ENCODE data around the gene SATB2.

Gene SATB2

DNA sequence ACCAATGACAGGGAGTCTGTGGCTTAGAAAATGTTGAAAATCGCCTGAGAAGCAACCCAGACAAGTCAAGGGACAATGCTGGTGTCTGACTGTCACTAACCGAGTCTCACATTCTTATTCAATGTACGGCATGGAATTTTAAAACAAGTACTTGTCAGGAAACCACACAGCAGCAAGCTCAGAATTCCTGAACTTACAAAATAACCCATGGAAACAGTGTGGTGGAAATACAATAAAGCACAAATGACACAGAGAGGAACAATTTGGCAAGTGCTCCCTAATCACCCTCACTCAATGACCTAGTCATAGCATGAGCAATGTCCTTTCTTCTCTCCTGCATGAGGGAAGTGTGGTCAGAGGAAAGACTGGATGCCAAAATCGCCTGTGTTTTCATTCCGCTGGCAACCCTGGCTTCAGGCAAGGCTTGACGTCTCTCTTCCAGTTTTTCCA, 154.0 kb downstream of the SATB2 start:
- Histone ChIP-seq H3K9ac (ENCODE audit: low read length in 2 of 2) (no peak overlapping the region), H3K9me3 (ENCODE audit: control insufficient read depth in 2 of 2, low read length in 2 of 2) (no peaks in the 10 kb centered on the region), H3K4me1 (ENCODE audit: control insufficient read depth, insufficient read depth, low read length) (no peaks in the 10 kb centered on the region), H3K27me3 (ENCODE audit: control insufficient read depth in 1 of 2, insufficient read depth in 2 of 2, low read length in 2 of 2) (no peaks in the 10 kb centered on the region), H3K4me3 (ENCODE audit: low read length in 2 of 2) (no peak overlapping the region), H3K27ac (ENCODE audit: low read length) (no peak overlapping the region), H3K36me3 (ENCODE audit: control insufficient read depth in 2 of 2, insufficient read depth in 2 of 2, low read length in 2 of 2) (peaks cover 0 to 3% of the 10 kb centered on the region in 2 donors)

DNA sequence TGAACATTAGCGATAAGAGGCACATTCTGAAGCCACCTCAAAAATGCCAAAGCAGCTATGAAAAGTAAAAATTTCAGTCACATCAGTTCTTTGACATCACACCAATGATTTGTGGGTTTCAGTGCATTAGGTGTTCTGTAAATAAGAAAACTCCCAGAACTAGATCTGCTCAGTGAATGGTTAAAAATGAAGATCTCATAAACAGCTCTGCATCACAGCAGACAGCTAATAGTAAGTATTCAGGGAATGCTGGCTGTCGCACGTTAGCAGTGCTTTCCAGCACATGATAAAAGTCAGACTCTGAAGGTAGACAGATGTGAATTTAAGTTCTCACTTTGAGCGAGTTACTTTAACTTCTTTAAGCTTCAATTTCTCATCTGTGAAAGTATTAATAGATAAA, 154.9 kb downstream of the SATB2 start:
- H3K9me3 ChIP-seq (ENCODE audit: control insufficient read depth in 2 of 2, low read length in 2 of 2): no peaks in the 10 kb centered on the region
- no peak overlapping the region for H3K4me3 ChIP-seq (ENCODE audit: low read length in 2 of 2)
- H3K4me1 ChIP-seq (ENCODE audit: control insufficient read depth, insufficient read depth, low read length): no peaks in the 10 kb centered on the region
- no peak overlapping the region for H3K9ac ChIP-seq (ENCODE audit: low read length in 2 of 2)
- H3K27ac ChIP-seq (ENCODE audit: low read length): no peak overlapping the region
- H3K36me3 ChIP-seq (ENCODE audit: control insufficient read depth in 2 of 2, insufficient read depth in 2 of 2, low read length in 2 of 2): no peaks in the 10 kb centered on the region
- no peaks in the 10 kb centered on the region for H3K27me3 ChIP-seq (ENCODE audit: control insufficient read depth in 1 of 2, insufficient read depth in 2 of 2, low read length in 2 of 2)

DNA sequence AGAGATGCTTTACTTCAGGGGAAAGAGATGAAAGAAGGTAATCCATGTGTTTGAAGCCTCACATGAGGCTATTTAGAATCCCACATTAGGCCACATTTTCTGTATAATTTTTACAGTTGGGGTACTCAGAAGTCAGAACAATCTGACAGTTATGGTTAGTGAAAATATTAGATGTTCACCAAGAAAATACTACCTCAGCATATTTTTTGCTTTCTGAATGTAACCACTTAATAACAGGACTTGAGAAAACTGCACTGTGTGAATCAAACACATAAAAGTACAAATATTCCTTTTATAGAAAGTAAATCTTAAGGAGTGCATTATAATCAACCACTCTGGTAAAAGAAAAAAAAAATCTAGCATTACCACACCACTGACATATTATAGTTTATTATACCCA, 169.3 kb downstream of the SATB2 start:
- H3K4me3 ChIP-seq (ENCODE audit: low read length in 2 of 2): no peak overlapping the region
- H3K9me3 ChIP-seq (ENCODE audit: control insufficient read depth in 2 of 2, low read length in 2 of 2): no peaks in the 10 kb centered on the region
- H3K9ac ChIP-seq (ENCODE audit: low read length in 2 of 2): no peak overlapping the region
- no peaks in the 10 kb centered on the region for H3K4me1 ChIP-seq (ENCODE audit: control insufficient read depth, insufficient read depth, low read length)
- no peaks in the 10 kb centered on the region for H3K36me3 ChIP-seq (ENCODE audit: control insufficient read depth in 2 of 2, insufficient read depth in 2 of 2, low read length in 2 of 2)
- H3K27me3 ChIP-seq (ENCODE audit: control insufficient read depth in 1 of 2, insufficient read depth in 2 of 2, low read length in 2 of 2): no peaks in the 10 kb centered on the region
- H3K27ac ChIP-seq (ENCODE audit: low read length): no peak overlapping the region

DNA sequence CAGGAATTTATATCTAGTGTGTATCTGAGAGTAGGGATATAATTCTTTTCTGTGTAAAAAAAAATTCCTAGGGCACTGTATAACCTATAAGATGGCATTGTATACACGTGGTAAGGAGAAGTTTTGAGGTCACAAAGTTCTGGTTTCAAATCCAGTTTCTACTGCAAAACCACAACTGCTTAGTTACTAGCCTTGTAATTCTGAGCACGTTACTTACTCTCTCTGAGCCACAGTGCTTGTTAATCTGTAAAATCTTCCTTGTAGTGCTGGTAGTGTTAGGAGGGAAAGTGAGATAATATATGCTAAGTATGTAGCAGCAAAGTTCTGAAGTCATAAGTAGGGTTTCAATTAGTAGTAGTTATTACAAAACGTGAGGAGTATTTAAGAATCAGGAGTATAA, 175.4 kb downstream of the SATB2 start:
- H3K36me3 ChIP-seq (ENCODE audit: control insufficient read depth in 2 of 2, insufficient read depth in 2 of 2, low read length in 2 of 2): no peaks in the 10 kb centered on the region
- H3K9ac ChIP-seq (ENCODE audit: low read length in 2 of 2): no peak overlapping the region
- H3K27ac ChIP-seq (ENCODE audit: low read length): no peak overlapping the region
- no peak overlapping the region for H3K4me3 ChIP-seq (ENCODE audit: low read length in 2 of 2)
- no peaks in the 10 kb centered on the region for H3K9me3 ChIP-seq (ENCODE audit: control insufficient read depth in 2 of 2, low read length in 2 of 2)
- H3K27me3 ChIP-seq (ENCODE audit: control insufficient read depth in 1 of 2, insufficient read depth in 2 of 2, low read length in 2 of 2): no peaks in the 10 kb centered on the region
- H3K4me1 ChIP-seq (ENCODE audit: control insufficient read depth, insufficient read depth, low read length): no peaks in the 10 kb centered on the region

DNA sequence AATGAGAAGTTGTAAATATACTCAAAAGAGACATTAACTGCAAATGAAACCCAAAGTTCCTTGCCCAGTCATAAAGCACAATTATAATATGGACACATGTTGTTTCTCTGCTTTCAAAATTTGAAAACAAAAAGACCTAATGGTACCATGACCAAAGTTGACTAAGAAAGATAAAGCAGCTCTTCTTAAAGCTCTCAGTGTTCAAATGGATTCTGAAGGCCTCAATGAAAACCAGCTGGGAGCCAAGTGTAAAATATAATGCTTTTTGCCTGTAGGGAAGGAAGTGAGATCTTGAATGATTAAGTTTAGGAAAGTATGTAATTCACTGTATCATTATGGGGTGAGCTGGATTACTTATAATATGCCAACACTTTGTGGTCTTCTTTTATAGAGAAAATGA, 178.6 kb downstream of the SATB2 start:
- Histone ChIP-seq H3K36me3 (ENCODE audit: control insufficient read depth in 2 of 2, insufficient read depth in 2 of 2, low read length in 2 of 2) (no peaks in the 10 kb centered on the region), H3K9ac (ENCODE audit: low read length in 2 of 2) (no peak overlapping the region), H3K4me1 (ENCODE audit: control insufficient read depth, insufficient read depth, low read length) (no peaks in the 10 kb centered on the region), H3K4me3 (ENCODE audit: low read length in 2 of 2) (no peak overlapping the region), H3K27ac (ENCODE audit: low read length) (no peak overlapping the region), H3K9me3 (ENCODE audit: control insufficient read depth in 2 of 2, low read length in 2 of 2) (no peaks in the 10 kb centered on the region), H3K27me3 (ENCODE audit: control insufficient read depth in 1 of 2, insufficient read depth in 2 of 2, low read length in 2 of 2) (no peaks in the 10 kb centered on the region)

DNA sequence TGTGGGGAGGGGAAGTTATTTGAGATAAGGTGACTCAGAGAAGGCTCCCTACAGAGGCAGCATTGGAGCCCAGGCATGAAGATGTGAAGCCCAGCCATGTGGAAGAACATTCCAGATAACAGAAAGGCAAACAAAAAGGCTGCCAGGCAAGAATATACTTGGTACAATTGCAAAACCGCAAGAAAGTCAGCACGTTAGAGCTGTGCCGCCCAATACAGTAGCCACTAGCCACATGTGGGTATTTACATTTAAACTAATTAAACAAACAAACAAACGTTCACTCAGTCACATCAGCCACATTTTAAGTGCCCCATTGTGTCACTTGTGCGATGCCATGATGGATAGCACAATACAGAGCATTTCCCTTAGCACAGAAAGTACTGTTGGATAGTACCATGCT, 179.6 kb downstream of the SATB2 start:
- Histone ChIP-seq H3K27me3 (ENCODE audit: control insufficient read depth in 1 of 2, insufficient read depth in 2 of 2, low read length in 2 of 2) (no peaks in the 10 kb centered on the region), H3K36me3 (ENCODE audit: control insufficient read depth in 2 of 2, insufficient read depth in 2 of 2, low read length in 2 of 2) (no peaks in the 10 kb centered on the region), H3K4me3 (ENCODE audit: low read length in 2 of 2) (no peak overlapping the region), H3K9me3 (ENCODE audit: control insufficient read depth in 2 of 2, low read length in 2 of 2) (no peaks in the 10 kb centered on the region), H3K27ac (ENCODE audit: low read length) (no peak overlapping the region), H3K9ac (ENCODE audit: low read length in 2 of 2) (no peak overlapping the region), H3K4me1 (ENCODE audit: control insufficient read depth, insufficient read depth, low read length) (no peaks in the 10 kb centered on the region)

DNA sequence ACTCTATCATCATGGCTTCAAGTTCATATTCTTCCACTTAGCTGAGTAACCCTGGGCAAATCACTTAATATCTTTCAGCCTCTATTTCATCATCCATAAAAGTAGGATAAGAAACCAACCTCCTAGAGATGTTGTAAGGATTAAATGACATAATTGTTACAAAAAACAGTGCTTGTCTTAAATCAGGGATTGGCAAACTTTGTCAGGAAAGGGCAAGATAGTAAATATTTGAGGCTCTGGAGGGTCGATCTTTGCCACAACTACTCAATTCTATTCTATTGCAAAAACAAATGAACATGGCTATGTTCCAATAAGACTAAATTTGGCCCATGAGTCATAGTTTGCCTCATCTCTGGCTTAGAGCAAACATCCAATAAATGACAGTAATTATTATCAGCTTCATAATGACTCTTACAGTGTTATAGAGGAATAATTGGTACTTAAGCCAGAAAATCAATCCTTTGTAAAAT, 184.7 kb downstream of the SATB2 start:
- Histone ChIP-seq H3K9ac (ENCODE audit: low read length in 2 of 2) (no peak overlapping the region), H3K4me3 (ENCODE audit: low read length in 2 of 2) (no peak overlapping the region), H3K9me3 (ENCODE audit: control insufficient read depth in 2 of 2, low read length in 2 of 2) (no peaks in the 10 kb centered on the region), H3K27ac (ENCODE audit: low read length) (no peak overlapping the region), H3K4me1 (ENCODE audit: control insufficient read depth, insufficient read depth, low read length) (no peaks in the 10 kb centered on the region), H3K36me3 (ENCODE audit: control insufficient read depth in 2 of 2, insufficient read depth in 2 of 2, low read length in 2 of 2) (no peaks in the 10 kb centered on the region), H3K27me3 (ENCODE audit: control insufficient read depth in 1 of 2, insufficient read depth in 2 of 2, low read length in 2 of 2) (no peaks in the 10 kb centered on the region)

DNA sequence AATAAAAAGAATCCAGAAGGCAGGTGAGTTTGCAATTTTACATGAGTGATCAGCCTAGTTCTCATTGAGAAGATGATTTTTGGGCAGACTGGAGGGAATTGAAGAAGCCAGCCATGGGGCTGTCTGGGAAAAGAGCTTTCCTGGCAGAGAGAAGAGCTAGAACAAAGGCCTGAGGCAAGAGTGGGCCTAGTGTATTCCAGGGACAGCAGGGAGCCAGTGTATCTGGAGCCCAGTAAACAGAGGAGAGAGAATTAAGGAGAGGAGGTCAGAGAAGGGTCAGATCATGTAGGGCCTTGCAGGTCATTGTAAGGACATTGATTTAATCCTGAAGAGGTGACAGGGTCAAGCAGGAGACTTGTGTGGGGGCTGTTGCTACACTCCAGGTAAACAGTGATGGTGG, 195.8 kb downstream of the SATB2 start:
- Histone ChIP-seq H3K9ac (ENCODE audit: low read length in 2 of 2) (no peak overlapping the region), H3K27me3 (ENCODE audit: control insufficient read depth in 1 of 2, insufficient read depth in 2 of 2, low read length in 2 of 2) (no peaks in the 10 kb centered on the region), H3K4me1 (ENCODE audit: control insufficient read depth, insufficient read depth, low read length) (no peaks in the 10 kb centered on the region), H3K36me3 (ENCODE audit: control insufficient read depth in 2 of 2, insufficient read depth in 2 of 2, low read length in 2 of 2) (no peaks in the 10 kb centered on the region), H3K27ac (ENCODE audit: low read length) (no peak overlapping the region), H3K4me3 (ENCODE audit: low read length in 2 of 2) (no peak overlapping the region), H3K9me3 (ENCODE audit: control insufficient read depth in 2 of 2, low read length in 2 of 2) (peaks cover 9 to 10% of the 10 kb centered on the region in 2 donors)

DNA sequence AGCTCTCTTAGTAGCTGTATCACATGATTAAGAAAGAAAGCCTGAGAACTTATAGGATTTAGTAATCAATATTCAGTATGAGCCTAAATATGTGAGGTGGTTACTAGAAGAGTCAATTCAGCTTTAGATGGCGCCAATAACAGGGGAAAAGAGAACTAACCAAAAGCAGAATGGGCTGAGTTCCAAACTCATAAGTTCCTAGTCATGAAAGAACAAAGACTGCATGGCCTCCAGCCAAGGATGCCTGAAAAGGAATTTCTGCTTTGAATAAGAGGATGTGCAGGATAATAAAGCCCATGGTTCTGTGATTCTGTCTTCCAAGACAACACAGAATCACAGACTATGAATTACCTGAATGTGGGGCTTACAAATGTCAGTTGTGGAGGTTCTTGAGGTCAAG, 196.5 kb downstream of the SATB2 start:
- Histone ChIP-seq H3K9me3 (ENCODE audit: control insufficient read depth in 2 of 2, low read length in 2 of 2) (peaks cover 9 to 10% of the 10 kb centered on the region in 2 donors), H3K36me3 (ENCODE audit: control insufficient read depth in 2 of 2, insufficient read depth in 2 of 2, low read length in 2 of 2) (no peaks in the 10 kb centered on the region), H3K27ac (ENCODE audit: low read length) (no peak overlapping the region), H3K27me3 (ENCODE audit: control insufficient read depth in 1 of 2, insufficient read depth in 2 of 2, low read length in 2 of 2) (no peaks in the 10 kb centered on the region), H3K4me3 (ENCODE audit: low read length in 2 of 2) (no peak overlapping the region), H3K9ac (ENCODE audit: low read length in 2 of 2) (no peak overlapping the region), H3K4me1 (ENCODE audit: control insufficient read depth, insufficient read depth, low read length) (no peaks in the 10 kb centered on the region)

DNA sequence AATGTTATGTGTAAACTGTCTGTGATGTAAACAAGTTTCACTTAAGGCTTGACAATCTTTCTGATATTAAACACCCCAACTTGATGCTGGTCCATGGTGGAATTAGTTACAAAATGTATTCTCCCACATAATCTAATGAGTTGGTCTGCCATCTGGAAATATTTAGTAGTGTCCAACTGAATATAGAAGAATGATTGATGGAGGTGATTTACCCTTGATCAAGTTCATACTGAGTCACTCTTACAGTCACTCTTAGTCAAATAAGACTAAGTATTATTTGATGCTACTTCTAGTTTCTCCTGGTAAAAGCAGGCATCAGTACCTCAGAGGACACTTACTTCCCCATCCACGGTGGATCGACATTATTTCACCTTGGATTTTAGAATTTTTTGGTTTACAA, 198.1 kb downstream of the SATB2 start:
- Histone ChIP-seq H3K9ac (ENCODE audit: low read length in 2 of 2) (no peak overlapping the region), H3K4me3 (ENCODE audit: low read length in 2 of 2) (no peak overlapping the region), H3K36me3 (ENCODE audit: control insufficient read depth in 2 of 2, insufficient read depth in 2 of 2, low read length in 2 of 2) (no peaks in the 10 kb centered on the region), H3K9me3 (ENCODE audit: control insufficient read depth in 2 of 2, low read length in 2 of 2) (peaks cover 7 to 9% of the 10 kb centered on the region in 2 donors), H3K27ac (ENCODE audit: low read length) (no peak overlapping the region), H3K27me3 (ENCODE audit: control insufficient read depth in 1 of 2, insufficient read depth in 2 of 2, low read length in 2 of 2) (no peaks in the 10 kb centered on the region), H3K4me1 (ENCODE audit: control insufficient read depth, insufficient read depth, low read length) (no peaks in the 10 kb centered on the region)

DNA sequence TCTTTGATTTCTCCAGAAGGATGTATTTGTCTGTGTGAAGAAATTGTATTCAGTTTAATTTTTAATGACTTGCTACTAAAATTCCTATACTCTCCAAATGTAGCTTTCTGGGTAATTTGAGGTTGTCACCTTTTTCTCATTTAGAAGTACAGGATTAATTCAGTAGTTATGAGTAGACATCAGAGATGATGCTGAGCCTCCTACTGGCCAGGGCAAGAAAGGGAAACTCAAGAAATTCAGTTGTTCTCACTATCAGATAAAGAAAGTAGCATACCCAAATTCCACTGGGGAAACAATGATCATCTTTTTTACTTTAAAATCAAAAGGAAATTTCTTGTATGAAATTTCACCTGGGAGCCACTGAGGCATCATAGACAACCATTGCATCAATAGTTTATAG, 199.4 kb downstream of the SATB2 start:
- H3K9ac ChIP-seq (ENCODE audit: low read length in 2 of 2): no peak overlapping the region
- peaks cover 4 to 5% of the 10 kb centered on the region in 2 donors for H3K9me3 ChIP-seq (ENCODE audit: control insufficient read depth in 2 of 2, low read length in 2 of 2)
- H3K4me1 ChIP-seq (ENCODE audit: control insufficient read depth, insufficient read depth, low read length): no peaks in the 10 kb centered on the region
- no peak overlapping the region for H3K27ac ChIP-seq (ENCODE audit: low read length)
- no peaks in the 10 kb centered on the region for H3K27me3 ChIP-seq (ENCODE audit: control insufficient read depth in 1 of 2, insufficient read depth in 2 of 2, low read length in 2 of 2)
- no peak overlapping the region for H3K4me3 ChIP-seq (ENCODE audit: low read length in 2 of 2)
- H3K36me3 ChIP-seq (ENCODE audit: control insufficient read depth in 2 of 2, insufficient read depth in 2 of 2, low read length in 2 of 2): no peaks in the 10 kb centered on the region
